ENCODE results near the gene NAP1L2. TPM values are rescaled to one million over a fixed set of nuclear protein-coding genes. Genes with fewer than 3 reads are reported as not detected.
"Not testable (repeated sequence)": the region's sequence is repeated elsewhere in the genome, so short reads cannot be mapped to it uniquely, and the experiment has no call there.

The NAP1L2 gene
- total RNA-seq, 4 donors from 2014 or later = 5.6 to 13.9 (median 9.9) TPM

GRCh38 chrX:73215246-73215645 is 595 bp upstream of the NAP1L2 start:
- no peaks in the 10 kb centered on the region for H3K4me1 ChIP-seq
- intact Hi-C loops (cut with DNase I) = no loop called here
- DNase-seq = peak in 1 of 2 donors; percentile 2
- H3K27me3 ChIP-seq = no peaks in the 10 kb centered on the region
- H3K4me3 ChIP-seq (replicated peaks in 1 of 3) = peak overlapping the region in 2 of 3 donors; percentile 39 to 45
- WGBS, 2 donors = 35 to 36% methylated on average over 8 of the region's 8 CpGs
- H3K9me3 ChIP-seq = peaks cover 2% of the 10 kb centered on the region
- H3K36me3 ChIP-seq = no peaks in the 10 kb centered on the region
- TF ChIP-seq POLR2A (IDR thresholded peaks at IDR 0.05) = no peak
- TF ChIP-seq CTCF (IDR thresholded peaks at IDR 0.05) = no peak
- peak overlapping the region; percentile 58 to 79 (median 78) for H3K27ac ChIP-seq

GRCh38 chrX:73213734-73214425 is 771 bp downstream of the NAP1L2 start:
- no peaks in the 10 kb centered on the region for H3K27me3 ChIP-seq
- H3K36me3 ChIP-seq = no peaks in the 10 kb centered on the region
- WGBS, 2 donors = 3 to 4% methylated on average over 18 of the region's 18 CpGs
- DNase-seq = peak in 1 of 2 donors; percentile 3
- H3K27ac ChIP-seq = peak overlapping the region; percentile 58 to 79 (median 78)
- H3K4me1 ChIP-seq = no peaks in the 10 kb centered on the region
- TF ChIP-seq POLR2A (IDR thresholded peaks at IDR 0.05) (no peak), CTCF (IDR thresholded peaks at IDR 0.05) (no peak)
- intact Hi-C loops (cut with DNase I) = no loop called here
- H3K9me3 ChIP-seq = no peaks in the 10 kb centered on the region
- peak overlapping the region in 2 of 3 donors; percentile 45 to 69 for H3K4me3 ChIP-seq (replicated peaks in 1 of 3)

GRCh38 chrX:73206366-73206765 is 8.3 kb downstream of the NAP1L2 start:
- no peak for TF ChIP-seq CTCF (IDR thresholded peaks at IDR 0.05)
- TF ChIP-seq POLR2A (IDR thresholded peaks at IDR 0.05) = no peak
- H3K4me3 ChIP-seq (replicated peaks in 1 of 3) = no peak overlapping the region
- H3K4me1 ChIP-seq = no peaks in the 10 kb centered on the region
- no peaks in the 10 kb centered on the region for H3K36me3 ChIP-seq
- no peak overlapping the region for H3K27ac ChIP-seq
- 89 to 91% methylated on average over 2 of the region's 2 CpGs for WGBS, 2 donors
- DNase-seq = no peak
- no peaks in the 10 kb centered on the region for H3K9me3 ChIP-seq
- intact Hi-C loops (cut with DNase I) = no loop called here
- H3K27me3 ChIP-seq = no peaks in the 10 kb centered on the region

GRCh38 chrX:73182502-73183114 is 32.0 kb downstream of the NAP1L2 start:
- intact Hi-C loops (cut with DNase I) = no loop called here

GRCh38 chrX:73168945-73169344 is 45.7 kb downstream of the NAP1L2 start:
- H3K27me3 ChIP-seq; DNase-seq; intact Hi-C loops (cut with DNase I); H3K9me3 ChIP-seq; H3K36me3 ChIP-seq; H3K4me1 ChIP-seq; H3K4me3 ChIP-seq (replicated peaks in 1 of 3); H3K27ac ChIP-seq: not testable (repeated sequence)
- 67 to 91% methylated on average over 1 of the region's 1 CpG for WGBS, 2 donors

More at GRCh38 chrX:73182502-73183114, 32.0 kb downstream of the NAP1L2 start:
- no peaks in the 10 kb centered on the region for H3K27me3 ChIP-seq
- H3K4me3 ChIP-seq (replicated peaks in 1 of 3) = no peak overlapping the region
- no peaks in the 10 kb centered on the region for H3K4me1 ChIP-seq
- no peak overlapping the region for H3K27ac ChIP-seq
- no peaks in the 10 kb centered on the region for H3K36me3 ChIP-seq
- no peaks in the 10 kb centered on the region for H3K9me3 ChIP-seq
- TF ChIP-seq CTCF (IDR thresholded peaks at IDR 0.05) = no peak
- no peak for TF ChIP-seq POLR2A (IDR thresholded peaks at IDR 0.05)
- no peak for DNase-seq
- whole genome bisulfite sequencing, 2 donors = 77 to 82% methylated on average over 3 of the region's 6 CpGs

Other genes starting within 250 kb of the NAP1L2 start
- gene PABPC1L2B, start 211.9 kb downstream of the NAP1L2 start, total RNA-seq = not detected
- gene PABPC1L2A, start 135.3 kb downstream of the NAP1L2 start, total RNA-seq = not detected
- not detected for gene CDX4, start 232.2 kb upstream of the NAP1L2 start, total RNA-seq